ENCODE measurements around the gene KCNMA1.

Gene KCNMA1

DNA sequence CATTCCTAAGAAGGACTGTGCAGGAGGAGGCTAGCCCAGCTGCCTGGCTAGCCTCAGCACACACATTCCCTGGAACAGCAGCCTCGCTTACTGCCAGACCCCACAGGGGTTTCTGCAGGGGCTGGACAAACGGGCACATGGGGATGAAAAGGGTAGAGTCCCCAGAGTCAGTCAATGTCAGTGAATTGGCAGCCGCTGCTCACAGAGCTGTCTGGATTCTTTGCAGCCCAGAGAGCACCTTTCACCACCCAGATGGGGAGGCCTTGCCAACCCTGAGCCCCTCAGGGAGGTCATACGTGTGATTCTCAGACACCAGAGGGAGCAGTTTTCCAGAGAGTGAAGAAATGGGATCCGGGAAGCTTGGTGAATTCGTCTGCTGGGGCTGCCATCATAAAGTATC is 143.3 kb downstream of the KCNMA1 start:
- peak; percentile 43; the same call in 1 of the 2 replicates for TF ChIP-seq CTCF (IDR thresholded peaks at IDR 0.05; ENCODE audit: low read depth, low read length)
- H3K4me3 ChIP-seq (ENCODE audit: low read depth, low read length) = no peak overlapping the region

- no peak for TF ChIP-seq CTCF (IDR thresholded peaks at IDR 0.05; ENCODE audit: low read depth, low read length)
- no peak overlapping the region for H3K4me3 ChIP-seq (ENCODE audit: low read depth, low read length)
Observed at GRCh38 chr10:77493851-77494261, 143.8 kb downstream of the KCNMA1 start.

GRCh38 chr10:77493239-77493806 is 144.3 kb downstream of the KCNMA1 start:
- no peak overlapping the region for H3K4me3 ChIP-seq (ENCODE audit: low read depth, low read length)
- TF ChIP-seq CTCF (IDR thresholded peaks at IDR 0.05; ENCODE audit: low read depth, low read length) = no peak

GRCh38 chr10:77492368-77492994 is 145.1 kb downstream of the KCNMA1 start:
- TF ChIP-seq CTCF (IDR thresholded peaks at IDR 0.05; ENCODE audit: low read depth, low read length) = no peak
- no peak overlapping the region for H3K4me3 ChIP-seq (ENCODE audit: low read depth, low read length)

- no peak for TF ChIP-seq CTCF (IDR thresholded peaks at IDR 0.05; ENCODE audit: low read depth, low read length)
- no peak overlapping the region for H3K4me3 ChIP-seq (ENCODE audit: low read depth, low read length)
Observed at GRCh38 chr10:77490534-77491314, 146.9 kb downstream of the KCNMA1 start.

DNA sequence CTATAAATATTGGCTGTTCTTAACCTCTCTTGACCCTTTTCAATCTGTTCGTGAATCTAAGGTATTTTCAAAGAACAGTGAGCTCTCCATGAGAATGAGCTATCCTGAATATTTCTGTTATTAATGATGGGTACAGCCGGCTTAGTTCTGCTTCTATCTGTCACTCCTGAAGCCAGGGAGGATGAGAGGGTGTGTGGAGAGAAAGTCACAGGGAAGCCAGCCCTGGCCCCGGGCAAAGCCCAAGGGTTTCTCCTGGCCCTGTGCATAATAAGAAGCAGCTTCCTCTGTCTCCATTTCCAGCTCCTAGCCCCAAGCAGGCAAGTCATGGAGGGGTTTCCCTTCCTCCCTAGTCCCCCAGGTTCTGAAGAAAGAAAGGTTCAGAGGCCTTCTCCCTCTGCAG is 151.1 kb downstream of the KCNMA1 start:
- no peak overlapping the region for H3K4me3 ChIP-seq (ENCODE audit: low read depth, low read length)
- no peak for TF ChIP-seq CTCF (IDR thresholded peaks at IDR 0.05; ENCODE audit: low read depth, low read length)

DNA sequence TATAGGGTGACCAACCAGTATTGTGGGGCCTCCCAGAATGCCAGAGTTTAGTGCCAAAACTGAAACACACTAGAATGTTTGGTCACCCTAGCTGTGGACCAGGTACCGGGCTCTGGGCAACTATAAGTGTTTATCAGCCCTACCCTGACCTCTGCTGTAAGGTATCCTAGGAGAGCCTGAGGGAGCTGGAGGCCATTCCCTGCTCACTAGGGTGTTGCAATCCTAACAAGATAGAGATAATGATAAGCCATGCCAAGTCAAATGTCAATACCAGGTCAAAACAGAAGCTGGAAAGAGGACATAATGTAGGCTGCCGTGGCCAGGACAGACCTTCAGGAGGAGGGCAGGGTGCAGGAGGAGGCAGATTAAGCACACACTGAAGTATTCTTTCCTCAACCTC is 151.8 kb downstream of the KCNMA1 start:
- H3K4me3 ChIP-seq (ENCODE audit: low read depth, low read length) = no peak overlapping the region
- no peak for TF ChIP-seq CTCF (IDR thresholded peaks at IDR 0.05; ENCODE audit: low read depth, low read length)
